HepG2 (cell line): ENCODE results near the gene RBM26. TPM values are rescaled to one million over a fixed set of nuclear protein-coding genes. Genes with fewer than 3 reads are reported as not detected.

Source experiments
- ARID4A ChIP-seq: sonication (generic); formaldehyde crosslinking; IDR thresholded peaks from 2 replicates; pipeline ENCODE4 v1.5.0; 2020; ENCODE audit warnings: mild to moderate bottlenecking, missing genetic modification reagents, borderline replicate concordance
- ATF6 ChIP-seq: sonication (generic); formaldehyde crosslinking; conservative IDR thresholded peaks from 2 replicates; pipeline ENCODE4 v1.4.0; 2020; ENCODE audit warnings: missing genetic modification reagents
- GMEB1 ChIP-seq: sonication (generic); formaldehyde crosslinking; IDR thresholded peaks from 2 replicates; pipeline ENCODE4 v1.5.1; 2020; ENCODE audit warnings: missing genetic modification reagents, mild to moderate bottlenecking, borderline replicate concordance
- HOXD1 ChIP-seq: sonication (generic); formaldehyde crosslinking; IDR thresholded peaks from 2 replicates; pipeline ENCODE4 v1.5.0; 2020; ENCODE audit warnings: missing genetic modification reagents
- ISX ChIP-seq: sonication (generic); formaldehyde crosslinking; conservative IDR thresholded peaks from 2 replicates; pipeline ENCODE4 v1.5.0; 2020; ENCODE audit warnings: missing genetic modification reagents
- NCOA2 ChIP-seq: sonication (generic); formaldehyde crosslinking; IDR thresholded peaks from 2 replicates; pipeline ENCODE4 v1.8.0; 2022; ENCODE audit warnings: inconsistent platforms
- NR1H2 ChIP-seq: sonication (generic); formaldehyde crosslinking; IDR thresholded peaks from 2 replicates; pipeline ENCODE4 v1.8.1; 2022; ENCODE audit warnings: low read depth, missing genetic modification reagents, borderline replicate concordance
- NR2C2 ChIP-seq: sonication (generic); formaldehyde crosslinking; IDR thresholded peaks from 2 replicates; pipeline ENCODE4 v1.4.0; 2020; ENCODE audit warnings: missing genetic modification reagents, mild to moderate bottlenecking, moderate library complexity, borderline replicate concordance
- PCBP2 ChIP-seq: fragments of 200-400 bp; formaldehyde crosslinking; optimal IDR thresholded peaks from 2 replicates; pipeline ENCODE3; 2018; ENCODE audit warnings: low read length, low read depth; ENCODE audit not compliant: poor library complexity, severe bottlenecking
- RFX3 ChIP-seq: IDR thresholded peaks from 2 replicates; pipeline ENCODE4 v1.6.1; 2016; ENCODE audit warnings: missing biosample characterization, missing genetic modification reagents
- SOX13 ChIP-seq, 3 experiments: fragments of 450-650 bp in 1 of 3; sonication (generic) in 1 of 3; formaldehyde crosslinking in 1 of 3; IDR thresholded peaks in 2 of 3; conservative IDR thresholded peaks in 1 of 3; 2 replicates each; pipeline versions ENCODE4 v1.5.0 to v1.6.1; 2016 to 2020; ENCODE audit warnings: antibody characterized with exemption in 1 of 3, mild to moderate bottlenecking in 1 of 3, missing compliant biosample characterization in 1 of 3, missing genetic modification reagents in 1 of 3, moderate library complexity in 1 of 3
- TCF7 ChIP-seq: sonication (generic); IDR thresholded peaks from 2 replicates; pipeline ENCODE4 v1.6.1; 2016; ENCODE audit warnings: antibody characterized with exemption, low read depth
- ZKSCAN5 ChIP-seq: sonication (generic); formaldehyde crosslinking; IDR thresholded peaks from 2 replicates; pipeline ENCODE4 v1.5.1; 2020; ENCODE audit warnings: mild to moderate bottlenecking, missing genetic modification reagents
- ZNF337 ChIP-seq: sonication (generic); formaldehyde crosslinking; IDR thresholded peaks from 2 replicates; pipeline ENCODE4 v1.5.1; 2020; ENCODE audit warnings: missing genetic modification reagents, low read depth, mild to moderate bottlenecking, borderline replicate concordance
- ZNF547 ChIP-seq: sonication (generic); formaldehyde crosslinking; IDR thresholded peaks from 2 replicates; pipeline ENCODE4 v1.5.1; 2020; ENCODE audit warnings: mild to moderate bottlenecking, missing genetic modification reagents
- ZNF704 ChIP-seq: sonication (generic); formaldehyde crosslinking; IDR thresholded peaks from 2 replicates; pipeline ENCODE4 v1.8.1; 2023; ENCODE audit warnings: mild to moderate bottlenecking, inconsistent platforms, moderate library complexity, missing genetic modification reagents, borderline replicate concordance
- ZNF883 ChIP-seq: sonication (generic); formaldehyde crosslinking; IDR thresholded peaks from 2 replicates; pipeline ENCODE4 v1.5.1; 2020; ENCODE audit warnings: mild to moderate bottlenecking, missing genetic modification reagents; ENCODE audit errors: not compliant biosample characterization
- polyA plus RNA-seq, 8 experiments: library from polyadenylated mRNA; depleted of rRNA in 3 of 8; stranded (reverse) in 7 of 8; unstranded in 1 of 8; fragments of >200 nt; fragmentation: Illumina TruSeq in 4 of 8; extraction: Trizol in 4 of 8; gene quantifications; 2 replicates each; pipeline versions ENCODE4 v1.2.1 to v1.2.3, GENCODE V29; 2011 to 2016; ENCODE audit warnings: low read depth in 4 of 8, missing spikeins in 1 of 8, mixed read lengths in 1 of 8; ENCODE audit not compliant: insufficient read depth in 1 of 8
- total RNA-seq, 5 experiments: library from RNA; depleted of rRNA; stranded (reverse); fragments of >200 nt; fragmentation: Illumina TruSeq; extraction: Trizol; gene quantifications; 2 replicates each; pipeline ENCODE4 v1.2.3, GENCODE V29; 2016; ENCODE audit warnings: low read depth in 1 of 5

The RBM26 gene
- total and polyA plus RNA-seq, 2 of the 13 experiments (the other 11 are each of a cell fraction or from before 2014, with no cell fraction given): 19.4 to 34.4 TPM

GRCh38 chr13:79405831-79406596 lies at the start of gene RBM26 (continued):
- TF ChIP-seq ATF6 (CRISPR knock-in tag) (no peak), NR2C2 (CRISPR knock-in tag) (peak; percentile 90), HOXD1 (peak; percentile 61; the same call in 1 of the 2 replicates), ARID4A (CRISPR knock-in tag) (peak; percentile 76), GMEB1 (CRISPR knock-in tag) (peak; percentile 94), ZNF337 (CRISPR knock-in tag) (0 out of 2 replicates have a peak, but pooled peaks have one; percentile 24), ZNF883 (CRISPR knock-in tag) (peak; percentile 36), RFX3 (CRISPR knock-in tag) (no peak), NCOA2 (CRISPR knock-in tag) (no peak), SOX13 (IDR thresholded peaks at IDR 0.05) (no peak), SOX13 (CRISPR knock-in tag; conservative IDR thresholded peaks at IDR 0.05 in 1 of 2, IDR thresholded peaks at IDR 0.05 in 1 of 2) (no peak), ISX (CRISPR knock-in tag) (peak; percentile 83; the same call in 1 of the 2 replicates), PCBP2 (no peak), ZNF704 (CRISPR knock-in tag) (no peak), TCF7 (no peak), ZNF547 (CRISPR knock-in tag) (peak; percentile 83; the same call in 1 of the 2 replicates), ZKSCAN5 (CRISPR knock-in tag) (no peak), NR1H2 (0 out of 2 replicates have a peak, but pooled peaks have one; percentile 60)
